Lower leg skin (tissue), 3 donors: Measurements from ENCODE around the gene DNAH6.

ENCODE experiments used
- POLR2A ChIP-seq, 2 donors: fragments of 450-650 bp; IDR thresholded peaks; one replicate each; pipeline ENCODE4 v1.6.1; 2016 to 2017; ENCODE audit warnings: antibody characterized with exemption in 2 of 2, mild to moderate bottlenecking in 1 of 2, moderate library complexity in 1 of 2
- TF ChIP-seq, protein P1 (sequence below), 3 donors: fragments of 450-650 bp; IDR thresholded peaks; one replicate each; pipeline ENCODE4 v1.5.1; 2016; ENCODE audit warnings: antibody characterized with exemption in 3 of 3, mild to moderate bottlenecking in 3 of 3, moderate library complexity in 2 of 3

GRCh38 chr2:84694088-84694622, 177.9 kb downstream of the DNAH6 start:
- TF ChIP-seq, protein P1, sequence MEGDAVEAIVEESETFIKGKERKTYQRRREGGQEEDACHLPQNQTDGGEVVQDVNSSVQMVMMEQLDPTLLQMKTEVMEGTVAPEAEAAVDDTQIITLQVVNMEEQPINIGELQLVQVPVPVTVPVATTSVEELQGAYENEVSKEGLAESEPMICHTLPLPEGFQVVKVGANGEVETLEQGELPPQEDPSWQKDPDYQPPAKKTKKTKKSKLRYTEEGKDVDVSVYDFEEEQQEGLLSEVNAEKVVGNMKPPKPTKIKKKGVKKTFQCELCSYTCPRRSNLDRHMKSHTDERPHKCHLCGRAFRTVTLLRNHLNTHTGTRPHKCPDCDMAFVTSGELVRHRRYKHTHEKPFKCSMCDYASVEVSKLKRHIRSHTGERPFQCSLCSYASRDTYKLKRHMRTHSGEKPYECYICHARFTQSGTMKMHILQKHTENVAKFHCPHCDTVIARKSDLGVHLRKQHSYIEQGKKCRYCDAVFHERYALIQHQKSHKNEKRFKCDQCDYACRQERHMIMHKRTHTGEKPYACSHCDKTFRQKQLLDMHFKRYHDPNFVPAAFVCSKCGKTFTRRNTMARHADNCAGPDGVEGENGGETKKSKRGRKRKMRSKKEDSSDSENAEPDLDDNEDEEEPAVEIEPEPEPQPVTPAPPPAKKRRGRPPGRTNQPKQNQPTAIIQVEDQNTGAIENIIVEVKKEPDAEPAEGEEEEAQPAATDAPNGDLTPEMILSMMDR (IDR thresholded peaks at IDR 0.05) = no peak
- no peak for TF ChIP-seq POLR2A (IDR thresholded peaks at IDR 0.05)
